Measurements from ENCODE around the gene SNRNP200.

DNA sequence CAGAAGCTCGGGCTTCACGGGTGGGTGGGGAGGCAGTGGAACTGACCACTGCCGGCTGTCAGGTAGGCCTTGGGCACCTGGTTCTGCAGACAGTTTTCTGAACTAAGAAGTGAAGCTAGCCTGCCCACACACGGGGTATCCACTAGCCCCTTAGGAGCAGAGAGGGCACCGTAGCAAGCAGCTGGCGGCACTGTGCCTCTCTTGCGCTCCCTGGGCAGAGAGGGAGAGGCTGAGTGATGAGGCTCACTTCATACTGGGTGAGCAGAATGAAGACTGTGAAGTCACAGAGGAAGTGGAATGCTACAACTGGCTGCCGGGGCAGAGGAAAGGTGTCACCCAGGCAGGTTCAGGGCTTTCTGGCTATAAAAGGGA, 20.5 kb upstream of the SNRNP200 start:
- TF ChIP-seq, protein P1, sequence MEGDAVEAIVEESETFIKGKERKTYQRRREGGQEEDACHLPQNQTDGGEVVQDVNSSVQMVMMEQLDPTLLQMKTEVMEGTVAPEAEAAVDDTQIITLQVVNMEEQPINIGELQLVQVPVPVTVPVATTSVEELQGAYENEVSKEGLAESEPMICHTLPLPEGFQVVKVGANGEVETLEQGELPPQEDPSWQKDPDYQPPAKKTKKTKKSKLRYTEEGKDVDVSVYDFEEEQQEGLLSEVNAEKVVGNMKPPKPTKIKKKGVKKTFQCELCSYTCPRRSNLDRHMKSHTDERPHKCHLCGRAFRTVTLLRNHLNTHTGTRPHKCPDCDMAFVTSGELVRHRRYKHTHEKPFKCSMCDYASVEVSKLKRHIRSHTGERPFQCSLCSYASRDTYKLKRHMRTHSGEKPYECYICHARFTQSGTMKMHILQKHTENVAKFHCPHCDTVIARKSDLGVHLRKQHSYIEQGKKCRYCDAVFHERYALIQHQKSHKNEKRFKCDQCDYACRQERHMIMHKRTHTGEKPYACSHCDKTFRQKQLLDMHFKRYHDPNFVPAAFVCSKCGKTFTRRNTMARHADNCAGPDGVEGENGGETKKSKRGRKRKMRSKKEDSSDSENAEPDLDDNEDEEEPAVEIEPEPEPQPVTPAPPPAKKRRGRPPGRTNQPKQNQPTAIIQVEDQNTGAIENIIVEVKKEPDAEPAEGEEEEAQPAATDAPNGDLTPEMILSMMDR (IDR thresholded peaks at IDR 0.05), result no peak
- TF ChIP-seq EZH2 (IDR thresholded peaks at IDR 0.05; ENCODE audit: borderline replicate concordance, insufficient read depth, low read depth, low read length, poor library complexity, severe bottlenecking), result no peak
